Neural crest cell (in vitro differentiated cells): ENCODE results near the gene PDZD4. TPM values are rescaled to one million over a fixed set of nuclear protein-coding genes. Genes with fewer than 3 reads are reported as not detected.

ENCODE experiments used
- DNase-seq: peaks from one replicate; pipeline ENCODE4 v3.0.0; 2021; ENCODE audit warnings: low read depth, mixed read lengths, low spot score
- H3K27ac Mint-ChIP-seq: one replicate; pipeline ENCODE4 v1.8.0; 2021; ENCODE audit warnings: mild to moderate bottlenecking, mixed read lengths; ENCODE audit not compliant: unreplicated experiment
- H3K27me3 Mint-ChIP-seq: 2 replicates; pipeline ENCODE4 v1.8.0; 2021; ENCODE audit warnings: low read depth, mild to moderate bottlenecking, mixed read lengths
- H3K36me3 Mint-ChIP-seq: 2 replicates; pipeline ENCODE4 v1.8.0; 2021; ENCODE audit warnings: low read depth, mild to moderate bottlenecking, mixed read lengths
- H3K4me1 Mint-ChIP-seq: 2 replicates; pipeline ENCODE4 v1.8.0; 2021; ENCODE audit warnings: mixed read lengths
- H3K4me3 Mint-ChIP-seq: one replicate; pipeline ENCODE4 v1.8.0; 2021; ENCODE audit warnings: mild to moderate bottlenecking, mixed read lengths
- H3K9me3 Mint-ChIP-seq: 2 replicates; pipeline ENCODE4 v1.8.0; 2021; ENCODE audit warnings: mixed read lengths
- total RNA-seq: library from RNA; stranded (reverse); gene quantifications from 2 replicates; pipeline ENCODE4 v1.2.1, GENCODE V29; 2021
- TF ChIP-seq, protein P1 (sequence below): fragments of 200-600 bp; sonication (generic); conservative IDR thresholded peaks from 2 replicates; pipeline ENCODE4 v1.5.0; 2021; ENCODE audit warnings: antibody characterized with exemption, mild to moderate bottlenecking

Gene PDZD4
- total RNA-seq, 1 donor from 2014 or later: 52.5 TPM

DNA sequence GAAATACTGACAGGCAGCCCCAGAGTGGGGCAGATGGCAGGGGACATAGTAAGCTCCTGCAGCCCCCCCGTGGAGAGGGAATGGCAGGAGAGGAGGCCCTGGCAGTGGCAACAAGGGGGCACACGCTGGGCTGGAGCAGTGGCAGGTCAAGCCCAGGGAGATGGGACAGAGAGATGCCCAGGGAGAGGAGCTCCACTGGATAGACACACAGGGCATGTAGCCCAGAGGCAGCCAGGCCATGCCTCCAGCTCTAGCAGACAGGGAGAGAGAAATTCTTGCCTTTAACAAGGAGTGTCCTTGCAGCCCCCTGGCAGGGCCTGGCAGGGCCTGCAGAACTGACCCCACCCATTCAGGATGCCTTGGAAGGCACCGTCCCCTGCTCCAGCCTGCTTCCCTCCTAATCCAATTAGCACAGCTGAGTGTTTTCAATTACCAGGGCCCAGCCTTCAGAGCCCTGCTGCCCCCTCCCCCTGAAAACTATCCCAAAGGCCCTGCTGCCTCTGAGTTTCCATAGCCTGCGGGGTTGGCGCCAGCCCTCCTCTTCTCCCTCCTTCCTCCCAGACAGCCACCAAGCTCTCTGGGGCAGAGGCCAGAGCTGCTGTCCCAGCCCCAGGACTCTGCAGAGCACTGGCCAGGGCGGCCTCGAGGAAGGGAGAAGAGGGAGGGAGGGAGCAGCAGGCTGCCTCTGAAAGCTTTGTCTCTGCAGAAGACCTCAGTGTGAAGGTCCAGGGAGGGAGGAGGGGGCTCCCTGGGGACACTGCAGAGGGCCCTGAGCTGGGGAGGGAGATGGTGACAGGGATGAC, 43.1 kb upstream of the PDZD4 start:
- Mint-ChIP-seq H3K36me3 (peaks cover 9% of the 10 kb centered on the region), H3K4me1 (peaks cover 41% of the 10 kb centered on the region), H3K27me3 (peaks cover 7% of the 10 kb centered on the region), H3K27ac (no peak overlapping the region), H3K4me3 (peak overlapping the region; percentile 74), H3K9me3 (peaks cover 5% of the 10 kb centered on the region)
- no peak for DNase-seq
- TF ChIP-seq, protein P1, sequence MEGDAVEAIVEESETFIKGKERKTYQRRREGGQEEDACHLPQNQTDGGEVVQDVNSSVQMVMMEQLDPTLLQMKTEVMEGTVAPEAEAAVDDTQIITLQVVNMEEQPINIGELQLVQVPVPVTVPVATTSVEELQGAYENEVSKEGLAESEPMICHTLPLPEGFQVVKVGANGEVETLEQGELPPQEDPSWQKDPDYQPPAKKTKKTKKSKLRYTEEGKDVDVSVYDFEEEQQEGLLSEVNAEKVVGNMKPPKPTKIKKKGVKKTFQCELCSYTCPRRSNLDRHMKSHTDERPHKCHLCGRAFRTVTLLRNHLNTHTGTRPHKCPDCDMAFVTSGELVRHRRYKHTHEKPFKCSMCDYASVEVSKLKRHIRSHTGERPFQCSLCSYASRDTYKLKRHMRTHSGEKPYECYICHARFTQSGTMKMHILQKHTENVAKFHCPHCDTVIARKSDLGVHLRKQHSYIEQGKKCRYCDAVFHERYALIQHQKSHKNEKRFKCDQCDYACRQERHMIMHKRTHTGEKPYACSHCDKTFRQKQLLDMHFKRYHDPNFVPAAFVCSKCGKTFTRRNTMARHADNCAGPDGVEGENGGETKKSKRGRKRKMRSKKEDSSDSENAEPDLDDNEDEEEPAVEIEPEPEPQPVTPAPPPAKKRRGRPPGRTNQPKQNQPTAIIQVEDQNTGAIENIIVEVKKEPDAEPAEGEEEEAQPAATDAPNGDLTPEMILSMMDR: no peak

GRCh38 chrX:153871946-153872878, 41.9 kb upstream of the PDZD4 start:
- H3K9me3 Mint-ChIP-seq: peaks cover 5% of the 10 kb centered on the region
- H3K27me3 Mint-ChIP-seq: peaks cover 7% of the 10 kb centered on the region
- DNase-seq: no peak
- TF ChIP-seq, protein P1: no peak
- peaks cover 28% of the 10 kb centered on the region for H3K4me1 Mint-ChIP-seq
- peaks cover 9% of the 10 kb centered on the region for H3K36me3 Mint-ChIP-seq
- H3K27ac Mint-ChIP-seq: peak overlapping the region; percentile 93
- no peak overlapping the region for H3K4me3 Mint-ChIP-seq

- peak; percentile 37 for DNase-seq
- no peak overlapping the region for H3K27ac Mint-ChIP-seq
- peaks cover 27% of the 10 kb centered on the region for H3K4me1 Mint-ChIP-seq
- H3K36me3 Mint-ChIP-seq: peaks cover 9% of the 10 kb centered on the region
- peak overlapping the region; percentile 57 for H3K4me3 Mint-ChIP-seq
- peaks cover 7% of the 10 kb centered on the region for H3K27me3 Mint-ChIP-seq
- TF ChIP-seq, protein P1: no peak
- peaks cover 5% of the 10 kb centered on the region for H3K9me3 Mint-ChIP-seq
Observed at GRCh38 chrX:153871451-153871850, 41.1 kb upstream of the PDZD4 start.

DNA sequence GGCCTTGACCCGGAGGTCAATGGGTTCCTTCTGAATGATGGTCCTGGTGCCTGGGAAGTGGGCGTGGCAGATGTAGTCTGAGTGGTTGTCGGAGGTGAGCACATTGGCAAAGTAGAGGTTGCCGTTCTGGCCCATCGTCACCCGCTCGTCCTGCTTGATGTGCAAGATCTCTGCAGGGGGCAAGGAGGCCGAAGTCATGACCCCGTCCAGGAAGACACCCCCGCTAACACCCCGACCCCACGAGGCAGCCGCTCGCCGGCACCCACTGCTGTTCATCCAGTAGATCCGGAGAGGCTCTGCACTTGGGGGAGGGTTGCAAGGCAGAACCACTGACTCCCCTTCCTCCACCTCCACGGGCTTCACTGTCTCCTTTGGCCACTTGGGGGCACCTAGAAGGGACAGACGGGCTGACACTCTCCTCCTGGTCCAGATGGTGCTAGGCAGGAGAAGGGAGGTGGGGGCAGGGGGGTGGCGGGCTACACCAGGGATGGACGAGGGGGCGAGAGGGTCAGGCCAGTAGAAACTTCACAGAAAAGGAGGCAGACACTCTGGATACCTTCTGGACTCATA, 40.5 kb upstream of the PDZD4 start:
- DNase-seq: no peak
- TF ChIP-seq, protein P1: no peak
- H3K4me3 Mint-ChIP-seq: peak overlapping the region; percentile 57
- H3K27ac Mint-ChIP-seq: no peak overlapping the region
- peaks cover 6% of the 10 kb centered on the region for H3K36me3 Mint-ChIP-seq
- H3K27me3 Mint-ChIP-seq: peaks cover 3% of the 10 kb centered on the region
- peaks cover 3% of the 10 kb centered on the region for H3K9me3 Mint-ChIP-seq
- H3K4me1 Mint-ChIP-seq: peaks cover 23% of the 10 kb centered on the region

GRCh38 chrX:153870288-153870690, 39.9 kb upstream of the PDZD4 start:
- H3K9me3 Mint-ChIP-seq: peaks cover 3% of the 10 kb centered on the region

More at GRCh38 chrX:153870288-153870690, 39.9 kb upstream of the PDZD4 start:
- no peak overlapping the region for H3K4me3 Mint-ChIP-seq
- H3K4me1 Mint-ChIP-seq: peaks cover 23% of the 10 kb centered on the region
- DNase-seq: no peak
- H3K36me3 Mint-ChIP-seq: peaks cover 10% of the 10 kb centered on the region
- peaks cover 3% of the 10 kb centered on the region for H3K27me3 Mint-ChIP-seq
- H3K27ac Mint-ChIP-seq: no peak overlapping the region
- TF ChIP-seq, protein P1: no peak
